ENCODE measurements around the gene LGALS8.

- TF ChIP-seq CTCF (IDR thresholded peaks at IDR 0.05) (no peak), POLR2AphosphoS5 (IDR thresholded peaks at IDR 0.05; ENCODE audit: low read depth, low read length) (no peak)
These were observed 51.7 kb downstream of the LGALS8 start for GRCh38 chr1:236575523-236575922.
